ENCODE data around the gene RTBDN.

DNA sequence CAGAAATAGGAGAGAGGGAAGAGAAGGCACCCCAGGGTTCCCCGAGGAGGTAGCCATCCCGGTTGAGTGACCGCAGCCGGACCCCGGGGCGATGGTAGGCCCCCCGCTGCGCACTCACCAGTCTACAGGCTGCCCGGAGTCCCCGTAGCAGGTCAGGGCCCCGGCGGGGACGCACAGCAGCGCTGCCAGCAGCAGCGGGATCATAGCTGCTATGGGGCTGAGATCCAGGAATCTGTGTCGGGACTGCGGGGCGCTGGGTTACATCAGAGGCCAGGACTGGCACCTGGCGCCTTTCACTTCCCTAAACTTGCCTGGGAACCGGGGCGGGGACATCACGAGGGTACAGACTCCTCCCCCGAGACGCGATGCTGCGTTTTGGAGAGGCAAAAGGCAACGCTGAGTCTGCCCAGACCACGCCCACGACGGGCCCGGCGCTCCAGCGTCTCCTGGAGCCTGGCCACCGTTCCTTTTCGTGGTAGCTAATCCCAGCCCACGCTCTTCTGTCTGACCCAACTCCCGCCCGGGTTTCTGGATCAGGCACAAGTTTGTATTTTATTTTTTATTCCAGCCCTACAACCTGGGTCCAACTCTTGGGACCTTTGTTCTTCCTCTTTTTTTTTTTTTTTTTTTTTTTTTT lies 46.9 kb upstream of the RTBDN start, which contains the start of gene DNASE2:
- TF ChIP-seq, protein P1, sequence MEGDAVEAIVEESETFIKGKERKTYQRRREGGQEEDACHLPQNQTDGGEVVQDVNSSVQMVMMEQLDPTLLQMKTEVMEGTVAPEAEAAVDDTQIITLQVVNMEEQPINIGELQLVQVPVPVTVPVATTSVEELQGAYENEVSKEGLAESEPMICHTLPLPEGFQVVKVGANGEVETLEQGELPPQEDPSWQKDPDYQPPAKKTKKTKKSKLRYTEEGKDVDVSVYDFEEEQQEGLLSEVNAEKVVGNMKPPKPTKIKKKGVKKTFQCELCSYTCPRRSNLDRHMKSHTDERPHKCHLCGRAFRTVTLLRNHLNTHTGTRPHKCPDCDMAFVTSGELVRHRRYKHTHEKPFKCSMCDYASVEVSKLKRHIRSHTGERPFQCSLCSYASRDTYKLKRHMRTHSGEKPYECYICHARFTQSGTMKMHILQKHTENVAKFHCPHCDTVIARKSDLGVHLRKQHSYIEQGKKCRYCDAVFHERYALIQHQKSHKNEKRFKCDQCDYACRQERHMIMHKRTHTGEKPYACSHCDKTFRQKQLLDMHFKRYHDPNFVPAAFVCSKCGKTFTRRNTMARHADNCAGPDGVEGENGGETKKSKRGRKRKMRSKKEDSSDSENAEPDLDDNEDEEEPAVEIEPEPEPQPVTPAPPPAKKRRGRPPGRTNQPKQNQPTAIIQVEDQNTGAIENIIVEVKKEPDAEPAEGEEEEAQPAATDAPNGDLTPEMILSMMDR (IDR thresholded peaks at IDR 0.05) = no peak
- no peak for TF ChIP-seq EZH2 (IDR thresholded peaks at IDR 0.05)
- no peak for TF ChIP-seq EZH2phosphoT487 (IDR thresholded peaks at IDR 0.05)

All from neural progenitor cell (in vitro differentiated cells).